Measurements from ENCODE around the gene RXRB. TPM values are rescaled to one million over a fixed set of nuclear protein-coding genes. Genes with fewer than 3 reads are reported as not detected.

RXRB gene
- total and polyA plus RNA-seq, 2 donors (not counting 3 experiments of a cell fraction or from before 2014, with no cell fraction given), result 43.4 to 44.4 TPM

DNA sequence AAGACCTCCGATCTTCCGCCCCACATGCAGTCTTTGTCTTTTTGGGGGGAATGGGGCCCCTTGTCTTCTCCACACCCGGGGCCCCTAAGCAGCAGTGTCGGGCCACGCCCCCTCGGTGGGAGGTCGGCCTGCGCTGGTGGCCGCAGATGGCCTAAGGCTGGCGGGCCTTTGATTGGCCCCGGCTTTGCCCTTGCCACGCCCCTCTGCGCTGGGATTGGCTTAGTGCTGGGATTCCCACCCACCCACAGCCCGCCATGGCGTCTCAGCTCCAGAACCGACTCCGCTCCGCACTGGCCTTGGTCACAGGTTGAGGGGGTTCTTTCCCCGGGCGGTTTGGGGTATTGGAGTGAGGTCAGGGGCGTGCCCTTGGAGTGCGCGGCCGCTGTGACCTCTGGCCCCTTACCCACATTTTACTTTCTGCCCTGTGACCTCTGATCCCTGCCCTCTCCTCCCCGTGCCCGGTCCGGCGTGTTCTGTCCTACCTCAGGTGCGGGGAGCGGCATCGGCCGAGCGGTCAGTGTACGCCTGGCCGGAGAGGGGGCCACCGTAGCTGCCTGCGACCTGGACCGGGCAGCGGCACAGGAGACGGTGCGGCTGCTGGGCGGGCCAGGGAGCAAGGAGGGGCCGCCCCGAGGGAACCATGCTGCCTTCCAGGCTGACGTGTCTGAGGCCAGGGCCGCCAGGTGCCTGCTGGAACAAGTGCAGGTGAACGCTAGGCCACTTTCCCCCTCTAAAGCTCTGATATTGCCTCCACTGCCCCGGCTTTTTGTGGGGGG is 4.1 kb upstream of the RXRB start, which contains the start of gene HSD17B8:
TSS of gene HSD17B8 (plus strand) at position 241 of the 776 bp plus-strand sequence. CDS start at position 255, 14 bp downstream.
- H3K9me1 ChIP-seq (replicated peaks; ENCODE audit: control insufficient read depth, extremely low read depth, insufficient read depth, low read length), result no peaks in the 10 kb centered on the region
- ChIA-PET POLR2A (interaction anchor here (0.6 to 0.9 kb wide), 2 partner anchors 43 to 233 kb away, joined by 3 read pairs; no protein-coding TSS in a partner anchor), CTCF (interaction anchor here (1.0 to 1.7 kb wide), 2 partner anchors 44 to 216 kb away, joined by 4 to 13 read pairs; no protein-coding TSS in a partner anchor)
- H3K27me3 ChIP-seq (ENCODE audit: control insufficient read depth in 2 of 2, insufficient read depth in 2 of 2, low read length in 2 of 2), result no peaks in the 10 kb centered on the region
- H4K20me1 ChIP-seq (replicated peaks; ENCODE audit: control insufficient read depth, extremely low read depth, insufficient read depth, low read length), result no peaks in the 10 kb centered on the region
- H3K9ac ChIP-seq (replicated peaks; ENCODE audit: extremely low read depth, insufficient read depth, low read length), result peak within 1 kb of the TSS; percentile 47
- FAIRE-seq (peak; percentile 95), DNase-seq (ENCODE audit: low read depth, low spot score) (peak; percentile 88)
- peaks cover 12 to 15% of the 10 kb centered on the region in 2 experiments for H3K36me3 ChIP-seq (ENCODE audit: control insufficient read depth in 2 of 2, extremely low read depth in 1 of 2, insufficient read depth in 2 of 2, low read length in 2 of 2)
- peak within 1 kb of the TSS; percentile 39 for H2AFZ ChIP-seq (ENCODE audit: low read depth, low read length)
- peak within 1 kb of the TSS; percentile 64 for H3K4me2 ChIP-seq (ENCODE audit: insufficient read depth, low read length)
- intact Hi-C loops (cut with micrococcal nuclease) (loop anchor here (5.0 kb wide), 2 partner anchors 108 to 232 kb away; partner anchors contain the start of gene TAPBP), dilution Hi-C loops (cut with MboI; ENCODE audit: extremely low pct_ligation_motif_present, low sequenced_read_pairs) (no loop called here)
- peaks cover 35% of the 10 kb centered on the region for H3K4me1 ChIP-seq (ENCODE audit: control insufficient read depth, extremely low read depth, insufficient read depth, low read length)
- H3K27ac ChIP-seq (ENCODE audit: insufficient read depth, low read depth, low read length), result peak within 1 kb of the TSS; percentile 44
- H3K79me2 ChIP-seq (ENCODE audit: control insufficient read depth, insufficient read depth, low read length), result peaks cover 30% of the 10 kb centered on the region
- no TSS peak for BruUV-seq (replicated peaks)
- H3K9me3 ChIP-seq (replicated peaks; ENCODE audit: control insufficient read depth, insufficient read depth, low read length), result no peaks in the 10 kb centered on the region
- TF ChIP-seq POLR2AphosphoS5 (IDR thresholded peaks at IDR 0.05; ENCODE audit: insufficient read depth, low read depth, low read length) (no peak), POLR2A (IDR thresholded peaks at IDR 0.05; ENCODE audit: low read depth, low read length) (peak; percentile 67)
- H3K4me3 ChIP-seq (replicated peaks in 1 of 3; ENCODE audit: insufficient read depth in 1 of 3, low read depth in 1 of 3, low read length in 3 of 3), result peak within 1 kb of the TSS; percentile 47 to 58 (median 55)

DNA sequence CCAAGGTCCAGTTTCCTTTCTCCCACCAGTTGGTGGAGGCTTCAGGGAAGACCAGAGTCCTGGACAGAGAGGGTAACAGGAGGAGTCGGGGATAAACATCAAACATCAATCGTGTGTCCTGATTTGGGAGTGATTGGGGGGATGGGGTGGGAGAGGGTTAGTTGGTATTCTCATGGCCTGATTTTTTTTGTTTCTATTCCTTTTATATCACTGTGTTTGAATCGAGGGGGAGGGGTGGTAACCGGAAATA is 3.6 kb upstream of the RXRB start:
- Histone ChIP-seq H3K79me2 (ENCODE audit: control insufficient read depth, insufficient read depth, low read length) (peaks cover 35% of the 10 kb centered on the region), H3K9me1 (replicated peaks; ENCODE audit: control insufficient read depth, extremely low read depth, insufficient read depth, low read length) (no peaks in the 10 kb centered on the region), H3K4me2 (ENCODE audit: insufficient read depth, low read length) (no peak overlapping the region), H3K27ac (ENCODE audit: insufficient read depth, low read depth, low read length) (no peak overlapping the region), H3K27me3 (ENCODE audit: control insufficient read depth in 2 of 2, insufficient read depth in 2 of 2, low read length in 2 of 2) (no peaks in the 10 kb centered on the region), H3K9me3 (replicated peaks; ENCODE audit: control insufficient read depth, insufficient read depth, low read length) (no peaks in the 10 kb centered on the region), H3K36me3 (ENCODE audit: control insufficient read depth in 2 of 2, extremely low read depth in 1 of 2, insufficient read depth in 2 of 2, low read length in 2 of 2) (peaks cover 12 to 15% of the 10 kb centered on the region in 2 experiments), H4K20me1 (replicated peaks; ENCODE audit: control insufficient read depth, extremely low read depth, insufficient read depth, low read length) (no peaks in the 10 kb centered on the region), H3K4me3 (replicated peaks in 1 of 3; ENCODE audit: insufficient read depth in 1 of 3, low read depth in 1 of 3, low read length in 3 of 3) (no peak overlapping the region), H3K4me1 (ENCODE audit: control insufficient read depth, extremely low read depth, insufficient read depth, low read length) (peaks cover 38% of the 10 kb centered on the region), H3K9ac (replicated peaks; ENCODE audit: extremely low read depth, insufficient read depth, low read length) (no peak overlapping the region), H2AFZ (ENCODE audit: low read depth, low read length) (no peak overlapping the region)
- POLR2A ChIA-PET, result interaction anchor here (0.9 kb wide), 1 partner anchor 232 kb away, joined by 3 read pairs; no protein-coding TSS in a partner anchor
- TF ChIP-seq POLR2A (IDR thresholded peaks at IDR 0.05; ENCODE audit: low read depth, low read length), result no peak
- TF ChIP-seq, protein P1, sequence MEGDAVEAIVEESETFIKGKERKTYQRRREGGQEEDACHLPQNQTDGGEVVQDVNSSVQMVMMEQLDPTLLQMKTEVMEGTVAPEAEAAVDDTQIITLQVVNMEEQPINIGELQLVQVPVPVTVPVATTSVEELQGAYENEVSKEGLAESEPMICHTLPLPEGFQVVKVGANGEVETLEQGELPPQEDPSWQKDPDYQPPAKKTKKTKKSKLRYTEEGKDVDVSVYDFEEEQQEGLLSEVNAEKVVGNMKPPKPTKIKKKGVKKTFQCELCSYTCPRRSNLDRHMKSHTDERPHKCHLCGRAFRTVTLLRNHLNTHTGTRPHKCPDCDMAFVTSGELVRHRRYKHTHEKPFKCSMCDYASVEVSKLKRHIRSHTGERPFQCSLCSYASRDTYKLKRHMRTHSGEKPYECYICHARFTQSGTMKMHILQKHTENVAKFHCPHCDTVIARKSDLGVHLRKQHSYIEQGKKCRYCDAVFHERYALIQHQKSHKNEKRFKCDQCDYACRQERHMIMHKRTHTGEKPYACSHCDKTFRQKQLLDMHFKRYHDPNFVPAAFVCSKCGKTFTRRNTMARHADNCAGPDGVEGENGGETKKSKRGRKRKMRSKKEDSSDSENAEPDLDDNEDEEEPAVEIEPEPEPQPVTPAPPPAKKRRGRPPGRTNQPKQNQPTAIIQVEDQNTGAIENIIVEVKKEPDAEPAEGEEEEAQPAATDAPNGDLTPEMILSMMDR (IDR thresholded peaks at IDR 0.05; ENCODE audit: extremely low read depth in 1 of 2, insufficient read depth in 1 of 2, low read depth in 1 of 2, low read length in 2 of 2), result no peak
- TF ChIP-seq EZH2 (IDR thresholded peaks at IDR 0.05; ENCODE audit: borderline replicate concordance, low read depth, low read length, severe bottlenecking), result no peak
- no peak for TF ChIP-seq JUN (IDR thresholded peaks at IDR 0.05; ENCODE audit: borderline replicate concordance, insufficient read depth, insufficient read length, low read depth)
- TF ChIP-seq FOS (IDR thresholded peaks at IDR 0.05; ENCODE audit: borderline replicate concordance, insufficient read depth, low read length), result no peak
- TF ChIP-seq GATA2 (IDR thresholded peaks at IDR 0.05; ENCODE audit: insufficient read depth, insufficient read length, low read depth, low read length), result no peak
- TF ChIP-seq, protein P2, sequence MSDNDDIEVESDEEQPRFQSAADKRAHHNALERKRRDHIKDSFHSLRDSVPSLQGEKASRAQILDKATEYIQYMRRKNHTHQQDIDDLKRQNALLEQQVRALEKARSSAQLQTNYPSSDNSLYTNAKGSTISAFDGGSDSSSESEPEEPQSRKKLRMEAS (IDR thresholded peaks at IDR 0.05; ENCODE audit: insufficient read depth, insufficient read length), result no peak
- TF ChIP-seq POLR2AphosphoS5 (IDR thresholded peaks at IDR 0.05; ENCODE audit: insufficient read depth, low read depth, low read length), result no peak
- no peak for TF ChIP-seq MYC (IDR thresholded peaks at IDR 0.05; ENCODE audit: low read depth, low read length)
- intact Hi-C loops (cut with micrococcal nuclease), result loop anchor here (5.0 kb wide), 2 partner anchors 108 to 232 kb away; partner anchors contain the start of gene TAPBP
- CTCF ChIA-PET, result interaction anchor here (1.0 to 1.7 kb wide), 2 partner anchors 45 to 215 kb away, joined by 4 to 13 read pairs; no protein-coding TSS in a partner anchor
- FAIRE-seq (no peak), DNase-seq (ENCODE audit: low read depth, low spot score) (no peak)
- dilution Hi-C loops (cut with MboI; ENCODE audit: extremely low pct_ligation_motif_present, low sequenced_read_pairs), result no loop called here
- BruUV-seq (replicated peaks), result no TSS peak
